Neutrophil (primary cell): ENCODE results near the gene PLVAP.

Experiments used
- H3K27ac ChIP-seq: fragments of 200-600 bp; sonication (generic); 2 replicates; pipeline ENCODE4 v1.5.1; 2016; ENCODE audit warnings: mild to moderate bottlenecking, moderate library complexity
- H3K27me3 ChIP-seq: fragments of 200-600 bp; sonication (generic); 2 replicates; pipeline ENCODE4 v1.6.0; 2016; ENCODE audit warnings: mild to moderate bottlenecking
- H3K36me3 ChIP-seq: fragments of 200-600 bp; sonication (generic); 2 replicates; pipeline ENCODE4 v1.5.1; 2017
- H3K4me1 ChIP-seq, 2 experiments: fragments of 200-600 bp in 1 of 2; sonication (generic) in 1 of 2; 1 replicate in 1 of 2; 2 replicates in 1 of 2; pipeline versions ENCODE4 v1.5.1 to v1.6.1; 2013 to 2016; ENCODE audit warnings: low read depth in 1 of 2, low read length in 1 of 2, mild to moderate bottlenecking in 1 of 2, moderate library complexity in 1 of 2; ENCODE audit not compliant: control insufficient read depth in 1 of 2, insufficient read depth in 1 of 2
- H3K4me3 ChIP-seq, 2 experiments: fragments of 200-600 bp in 1 of 2; sonication (generic) in 1 of 2; 1 replicate in 1 of 2; 2 replicates in 1 of 2; pipeline ENCODE4 v1.5.1; 2013 to 2016; ENCODE audit warnings: low read depth in 1 of 2, low read length in 1 of 2, mild to moderate bottlenecking in 1 of 2, moderate library complexity in 1 of 2
- H3K9me3 ChIP-seq: fragments of 200-600 bp; sonication (generic); 2 replicates; pipeline ENCODE4 v1.5.1; 2016
- CTCF ChIP-seq: fragments of 200-600 bp; sonication (generic); IDR thresholded peaks from 2 replicates; pipeline ENCODE4 v1.5.1; 2016; ENCODE audit warnings: antibody characterized with exemption

The PLVAP gene

GRCh38 chr19:17339088-17339741, 37.9 kb downstream of the PLVAP start:
- H3K36me3 ChIP-seq, result no peaks in the 10 kb centered on the region
- no peak for TF ChIP-seq CTCF
- H3K9me3 ChIP-seq, result no peaks in the 10 kb centered on the region
- no peak overlapping the region for H3K27ac ChIP-seq
- peaks cover 32 to 37% of the 10 kb centered on the region in 2 experiments for H3K4me1 ChIP-seq
- H3K4me3 ChIP-seq, result no peak overlapping the region
- H3K27me3 ChIP-seq, result peaks cover 17% of the 10 kb centered on the region

GRCh38 chr19:17338433-17339078, 38.6 kb downstream of the PLVAP start:
- Histone ChIP-seq H3K4me3 (no peak overlapping the region), H3K27ac (no peak overlapping the region), H3K4me1 (peaks cover 39 to 44% of the 10 kb centered on the region in 2 experiments)

GRCh38 chr19:17337675-17338432, 39.3 kb downstream of the PLVAP start:
- no peak for TF ChIP-seq CTCF

More at GRCh38 chr19:17338433-17339078, 38.6 kb downstream of the PLVAP start:
- Histone ChIP-seq H3K36me3 (no peaks in the 10 kb centered on the region), H3K27me3 (peaks cover 24% of the 10 kb centered on the region), H3K9me3 (no peaks in the 10 kb centered on the region)
- TF ChIP-seq CTCF, result no peak

GRCh38 chr19:17336872-17337674, 40.1 kb downstream of the PLVAP start, which contains the start of gene GTPBP3:
Gene GTPBP3, plus strand, starts transcription at chr19:17337553. Its CDS starts 59 bp downstream, at chr19:17337612.
- Histone ChIP-seq H3K4me1 (peaks cover 39 to 44% of the 10 kb centered on the region in 2 experiments), H3K27ac (peak within 1 kb of the TSS; percentile 59), H3K27me3 (peaks cover 39% of the 10 kb centered on the region), H3K36me3 (no peaks in the 10 kb centered on the region), H3K9me3 (no peaks in the 10 kb centered on the region), H3K4me3 (peak within 1 kb of the TSS; percentile 65 to 71)
- TF ChIP-seq CTCF, result no peak

More at GRCh38 chr19:17337675-17338432, 39.3 kb downstream of the PLVAP start:
- Histone ChIP-seq H3K4me3 (peak overlapping the region; percentile 65 to 71), H3K9me3 (no peaks in the 10 kb centered on the region), H3K27ac (no peak overlapping the region), H3K27me3 (peaks cover 31% of the 10 kb centered on the region), H3K4me1 (peaks cover 39 to 44% of the 10 kb centered on the region in 2 experiments), H3K36me3 (no peaks in the 10 kb centered on the region)

- Histone ChIP-seq H3K4me3 (no peak overlapping the region), H3K27me3 (peaks cover 51% of the 10 kb centered on the region), H3K4me1 (peaks cover 39 to 44% of the 10 kb centered on the region in 2 experiments), H3K9me3 (no peaks in the 10 kb centered on the region), H3K36me3 (no peaks in the 10 kb centered on the region), H3K27ac (no peak overlapping the region)
- TF ChIP-seq CTCF, result no peak
These were observed 41.6 kb downstream of the PLVAP start for GRCh38 chr19:17335575-17335974.
